Bronchial epithelial cell (primary cell): ENCODE results near the gene UST. TPM values are rescaled to one million over a fixed set of nuclear protein-coding genes. Genes with fewer than 3 reads are reported as not detected.
A peak's percentile ranks its signal among the peaks of the same experiment; 100 is the strongest.
"Not testable (repeated sequence)": the region's sequence is repeated elsewhere in the genome, so short reads cannot be mapped to it uniquely, and the experiment has no call there.

Source experiments
- DNase-seq: peaks from one replicate; pipeline ENCODE4 v3.0.0-alpha.2; 2010; ENCODE audit warnings: low read depth
- FAIRE-seq: peaks from 2 replicates; lab custom pipeline; 2011; peaks lifted over from hg19 to GRCh38; lab: Jason Lieb, UNC
- H3K27me3 ChIP-seq: 2 replicates; pipeline ENCODE4 v1.5.1; 2011; ENCODE audit warnings: low read length; ENCODE audit not compliant: control insufficient read depth, insufficient read depth
- H3K36me3 ChIP-seq: 2 replicates; pipeline ENCODE4 v1.5.1; 2011; ENCODE audit warnings: low read length; ENCODE audit not compliant: control insufficient read depth, insufficient read depth
- H3K4me3 ChIP-seq: 2 replicates; pipeline ENCODE4 v1.5.1; 2011; ENCODE audit warnings: mild to moderate bottlenecking, low read depth, low read length, control low read depth
- total RNA-seq: library from RNA; depleted of rRNA; stranded (reverse); fragments of >200 nt; gene quantifications from 2 replicates; pipeline ENCODE4 v1.2.1, GENCODE V29; 2014
- TF ChIP-seq, protein P1 (sequence below): IDR thresholded peaks from 2 replicates; pipeline ENCODE4 v1.5.1; 2011; ENCODE audit warnings: mild to moderate bottlenecking, moderate library complexity, low read length, control low read depth, inconsistent platforms; ENCODE audit not compliant: insufficient read depth, severe bottlenecking

UST gene
- total RNA-seq, 1 donor from 2014 or later = 18.7 TPM

DNA sequence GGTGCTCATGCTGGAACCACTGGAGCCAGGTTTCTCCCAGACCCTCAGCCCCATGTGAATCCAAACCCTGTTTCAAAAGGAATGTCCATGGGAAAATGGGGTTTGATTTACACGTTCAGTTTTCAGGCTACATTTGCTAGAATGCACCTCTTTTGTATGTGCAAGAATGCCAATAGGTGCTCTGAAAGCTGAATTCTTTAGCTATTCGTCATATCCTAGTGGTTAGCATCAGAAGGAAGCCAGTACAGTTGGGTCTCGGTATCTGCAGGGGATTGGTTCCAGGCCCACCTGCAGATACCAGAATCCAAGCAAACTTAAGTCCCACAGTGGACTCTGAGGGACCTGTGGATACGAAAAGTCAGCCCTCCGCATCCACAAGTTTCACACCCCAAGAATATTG lies 93.4 kb downstream of the UST start:
- TF ChIP-seq, protein P1, sequence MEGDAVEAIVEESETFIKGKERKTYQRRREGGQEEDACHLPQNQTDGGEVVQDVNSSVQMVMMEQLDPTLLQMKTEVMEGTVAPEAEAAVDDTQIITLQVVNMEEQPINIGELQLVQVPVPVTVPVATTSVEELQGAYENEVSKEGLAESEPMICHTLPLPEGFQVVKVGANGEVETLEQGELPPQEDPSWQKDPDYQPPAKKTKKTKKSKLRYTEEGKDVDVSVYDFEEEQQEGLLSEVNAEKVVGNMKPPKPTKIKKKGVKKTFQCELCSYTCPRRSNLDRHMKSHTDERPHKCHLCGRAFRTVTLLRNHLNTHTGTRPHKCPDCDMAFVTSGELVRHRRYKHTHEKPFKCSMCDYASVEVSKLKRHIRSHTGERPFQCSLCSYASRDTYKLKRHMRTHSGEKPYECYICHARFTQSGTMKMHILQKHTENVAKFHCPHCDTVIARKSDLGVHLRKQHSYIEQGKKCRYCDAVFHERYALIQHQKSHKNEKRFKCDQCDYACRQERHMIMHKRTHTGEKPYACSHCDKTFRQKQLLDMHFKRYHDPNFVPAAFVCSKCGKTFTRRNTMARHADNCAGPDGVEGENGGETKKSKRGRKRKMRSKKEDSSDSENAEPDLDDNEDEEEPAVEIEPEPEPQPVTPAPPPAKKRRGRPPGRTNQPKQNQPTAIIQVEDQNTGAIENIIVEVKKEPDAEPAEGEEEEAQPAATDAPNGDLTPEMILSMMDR = no peak
- DNase-seq (peak; percentile 48), FAIRE-seq (no peak)

DNA sequence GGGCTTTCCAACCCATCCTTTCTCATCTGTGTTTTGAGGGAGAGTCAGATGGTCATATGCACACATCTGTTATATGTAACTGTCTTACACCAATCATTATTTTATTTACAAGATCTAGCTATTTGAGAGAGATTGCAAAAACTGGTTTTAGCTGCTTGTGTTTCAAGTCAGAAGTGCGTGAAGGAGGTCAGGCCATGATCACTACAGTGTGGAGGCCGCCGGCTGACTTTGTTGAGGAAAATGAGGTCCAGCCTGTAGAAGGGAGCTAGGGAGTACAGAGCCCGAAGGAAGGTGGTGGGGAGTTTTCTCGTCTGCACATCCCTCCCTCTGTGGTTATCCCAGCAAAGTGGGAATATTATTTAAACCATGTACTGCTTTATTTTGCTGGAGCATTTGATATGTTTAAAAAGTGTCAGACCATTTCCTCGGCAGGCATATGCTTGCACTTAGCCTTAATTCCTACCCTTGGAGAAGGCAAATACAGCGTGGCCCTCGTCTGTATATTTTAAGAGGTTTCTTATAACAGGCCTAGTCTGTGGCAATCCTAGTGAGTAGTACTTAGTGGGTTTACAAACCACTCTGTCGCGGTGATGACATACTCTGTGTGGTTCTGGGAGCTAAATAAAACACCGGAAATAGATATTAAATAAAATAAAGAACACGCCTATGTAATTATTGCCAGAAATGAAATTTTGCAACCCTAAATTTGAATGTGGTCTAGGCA lies 95.6 kb downstream of the UST start:
- TF ChIP-seq, protein P1 = no peak
- DNase-seq (peak; percentile 36), FAIRE-seq (no peak)
- no peaks in the 10 kb centered on the region for H3K27me3 ChIP-seq
- no peak overlapping the region for H3K4me3 ChIP-seq
- H3K36me3 ChIP-seq = no peaks in the 10 kb centered on the region

More for the DNA sequence above, 93.4 kb downstream of the UST start:
- no peaks in the 10 kb centered on the region for H3K36me3 ChIP-seq
- no peaks in the 10 kb centered on the region for H3K27me3 ChIP-seq
- H3K4me3 ChIP-seq = no peak overlapping the region

DNA sequence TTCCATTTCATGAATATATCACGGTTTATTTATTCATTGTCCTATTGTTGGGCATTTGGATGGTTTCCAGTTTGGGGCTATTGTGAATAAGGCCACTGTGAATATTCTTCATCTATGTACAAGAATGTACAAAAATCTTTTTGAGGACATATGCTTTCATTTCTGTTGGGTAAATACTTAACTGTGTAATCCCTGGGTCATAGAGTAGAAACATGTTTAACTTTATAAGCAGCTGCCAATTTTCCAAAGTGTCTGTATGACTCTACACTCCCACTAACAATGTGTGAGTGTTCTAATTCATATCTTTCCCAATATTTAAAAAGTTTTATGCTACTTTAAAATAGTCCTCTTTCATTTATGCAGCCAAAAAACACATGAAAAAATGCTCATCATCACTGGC lies 98.6 kb downstream of the UST start:
- TF ChIP-seq, protein P1 = no peak
- no peak overlapping the region for H3K4me3 ChIP-seq
- no peak for FAIRE-seq

DNA sequence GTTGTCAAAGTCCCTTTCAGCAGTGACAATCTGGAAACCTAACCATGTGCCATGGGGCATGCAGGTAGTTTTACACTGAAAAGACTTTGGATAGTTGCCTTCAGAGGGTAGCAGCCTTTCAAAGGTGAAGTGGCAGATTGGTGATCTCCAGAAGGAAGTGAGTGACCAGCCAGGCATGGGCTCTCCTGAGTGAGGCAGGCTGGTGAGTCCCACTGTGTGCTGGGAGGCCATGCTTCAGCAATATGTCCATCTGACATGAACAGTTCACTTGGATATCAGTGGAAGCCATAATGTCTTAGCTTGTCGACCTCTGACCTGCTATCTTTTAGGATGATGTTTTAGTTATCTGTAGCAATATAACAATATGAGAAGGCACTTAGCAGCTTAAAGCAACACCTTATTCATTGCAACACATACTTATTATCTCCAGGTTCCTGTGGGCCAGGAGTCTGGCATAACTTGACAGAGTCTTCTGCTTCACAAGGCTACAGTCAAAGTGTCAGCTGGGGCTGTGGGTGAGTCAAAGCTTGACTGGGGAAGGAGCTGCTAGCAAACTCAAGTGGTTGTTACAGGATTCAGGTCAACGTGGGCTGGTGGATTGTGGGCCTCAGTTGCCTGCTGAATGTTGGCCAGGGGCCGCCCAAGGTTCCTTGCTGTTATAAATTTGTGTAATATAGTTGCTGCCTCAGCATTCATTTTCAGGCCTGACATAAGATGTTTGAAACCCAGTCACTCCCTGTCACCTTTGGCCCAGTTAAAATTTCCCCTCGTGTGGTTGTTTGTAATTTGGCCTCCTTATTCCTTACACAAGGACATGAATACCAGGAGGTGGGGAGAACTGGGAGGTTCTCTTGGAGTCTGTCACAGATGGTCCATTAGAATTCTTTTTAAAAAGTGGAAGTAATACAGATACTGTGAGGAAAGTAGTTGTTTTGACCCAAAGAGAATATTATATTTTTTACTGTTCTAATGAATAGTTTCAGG lies 100.2 kb downstream of the UST start:
- Histone ChIP-seq H3K27me3 (no peaks in the 10 kb centered on the region), H3K36me3 (no peaks in the 10 kb centered on the region), H3K4me3 (no peak overlapping the region)
- TF ChIP-seq, protein P1 = no peak
- DNase-seq (no peak), FAIRE-seq (no peak)

More for the DNA sequence above, 98.6 kb downstream of the UST start:
- Histone ChIP-seq H3K27me3 (no peaks in the 10 kb centered on the region), H3K36me3 (no peaks in the 10 kb centered on the region)
- DNase-seq = no peak

DNA sequence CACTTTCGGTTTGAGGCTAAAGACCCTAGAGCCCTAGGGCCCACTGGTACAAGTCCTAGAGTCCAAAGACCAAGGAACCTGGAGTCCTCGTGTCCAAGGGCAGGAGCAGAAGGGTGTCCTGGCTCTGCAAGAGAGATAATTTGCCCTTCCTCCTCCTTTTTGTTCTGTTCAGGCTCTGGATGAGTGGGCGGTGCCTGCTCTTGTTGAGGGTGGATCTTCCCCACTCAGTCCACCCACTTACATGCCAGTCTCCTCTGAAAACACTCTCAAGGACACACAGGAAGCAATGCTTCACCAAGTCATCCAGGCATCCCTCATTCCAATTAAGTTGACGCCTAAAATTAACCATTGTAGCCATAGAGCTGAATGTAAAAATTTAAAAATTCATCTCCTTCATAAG lies 102.1 kb downstream of the UST start:
- Histone ChIP-seq H3K4me3 (no peak overlapping the region), H3K27me3 (no peaks in the 10 kb centered on the region), H3K36me3 (no peaks in the 10 kb centered on the region)
- TF ChIP-seq, protein P1 = no peak
- FAIRE-seq (no peak), DNase-seq (no peak)

DNA sequence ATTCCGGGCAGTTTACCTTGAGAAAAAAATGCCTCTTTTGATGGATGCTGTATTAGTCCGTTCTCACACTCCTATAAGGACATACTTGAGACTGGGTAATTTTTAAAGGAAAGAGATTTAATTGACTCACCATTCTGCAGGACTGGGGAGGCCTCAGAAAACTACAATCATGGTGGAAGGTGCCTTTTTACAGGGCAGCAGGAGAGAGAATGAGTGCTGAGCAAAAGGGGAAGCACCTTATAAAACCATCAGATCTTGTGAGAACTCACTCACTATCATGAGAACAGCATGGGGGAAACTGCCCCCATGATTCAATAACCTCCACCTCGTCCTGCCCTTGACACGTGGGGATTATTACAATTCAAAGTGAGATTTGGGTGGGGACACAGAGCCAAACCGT lies 102.6 kb downstream of the UST start:
- H3K27me3 ChIP-seq, FAIRE-seq, H3K36me3 ChIP-seq, H3K4me3 ChIP-seq, DNase-seq: not testable (repeated sequence)
